NCI-H2196 (cell line): Measurements from ENCODE around the gene PLA2R1.

ENCODE experiments used
- DNase-seq: peaks from one replicate; lab custom pipeline; 2025; ENCODE audit not compliant: unreplicated experiment; lab: John Stamatoyannopoulos, UW

The PLA2R1 gene

DNA sequence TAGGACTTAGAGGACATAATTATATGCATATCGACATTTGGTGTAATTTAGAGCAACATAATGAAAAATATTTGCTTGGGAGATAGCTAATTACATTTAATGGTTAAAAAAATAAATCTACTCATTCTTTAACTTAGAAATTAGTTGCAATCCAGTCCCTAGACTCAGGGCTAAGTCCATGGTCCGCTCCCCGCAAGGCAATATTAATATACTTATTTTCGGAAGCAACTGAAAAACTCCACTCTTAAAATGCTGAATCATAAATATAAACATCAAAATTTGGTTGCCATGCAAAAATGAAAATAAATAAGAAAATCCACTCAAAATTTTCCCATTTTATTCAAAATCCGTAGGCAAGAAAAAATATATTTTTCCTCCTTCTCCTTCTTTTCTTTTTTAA is 164.7 kb downstream of the PLA2R1 start:
- no peak for DNase-seq

DNA sequence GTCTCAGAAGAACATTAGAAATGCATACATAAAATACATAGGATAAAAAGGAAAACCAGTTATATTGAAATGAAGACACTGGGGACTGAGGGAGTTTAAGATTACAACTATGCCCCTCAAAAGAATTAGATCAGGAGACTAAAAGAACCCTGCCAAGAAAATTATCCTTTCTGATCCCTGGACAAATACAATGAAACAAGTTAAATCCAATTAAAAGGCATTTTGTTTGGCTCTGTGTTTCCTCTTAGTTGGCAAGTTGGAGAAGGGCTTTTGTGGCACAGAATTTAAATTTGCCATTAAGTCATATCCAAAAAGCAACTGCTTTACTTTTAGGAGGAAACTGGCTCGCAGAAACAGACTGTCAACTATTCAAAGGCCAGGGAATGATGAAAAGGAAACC is 165.3 kb downstream of the PLA2R1 start:
- DNase-seq: no peak

DNA sequence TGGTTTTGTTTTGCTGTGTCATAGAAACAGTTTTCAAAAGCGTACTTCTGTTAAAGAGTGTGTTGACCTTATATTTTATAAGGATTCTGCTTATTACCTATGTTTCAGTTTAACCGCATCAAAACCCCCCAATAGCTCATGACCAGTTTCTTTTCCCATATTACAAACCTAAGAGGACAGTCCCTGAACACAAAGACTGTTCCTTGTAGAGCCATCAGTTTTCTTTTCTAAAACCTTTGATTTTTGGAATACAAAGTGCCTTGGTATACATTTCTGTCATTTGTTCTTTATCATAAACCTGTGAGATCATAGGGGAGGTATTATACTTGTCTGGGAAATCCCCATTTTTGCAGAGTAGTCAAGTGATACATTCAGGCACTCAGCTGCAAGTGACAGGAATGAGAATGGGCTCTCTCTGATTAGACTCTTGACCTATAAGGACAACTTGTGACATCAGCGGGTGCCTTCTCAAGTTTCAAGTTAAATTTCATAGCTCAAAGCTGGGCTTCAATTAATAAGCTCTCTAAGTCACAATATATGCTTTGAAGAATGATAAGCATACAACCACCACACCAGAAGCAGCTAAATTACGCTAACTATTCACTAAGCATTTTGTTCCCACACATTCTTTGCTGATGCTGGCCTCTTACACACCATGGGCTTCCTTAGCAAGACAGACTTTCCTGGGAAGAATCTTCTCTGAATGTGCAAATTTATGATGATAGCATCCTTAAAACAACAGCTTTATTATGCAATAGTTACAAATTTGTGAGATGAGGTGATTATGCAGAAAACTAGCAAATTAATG is 167.0 kb downstream of the PLA2R1 start:
- no peak for DNase-seq

DNA sequence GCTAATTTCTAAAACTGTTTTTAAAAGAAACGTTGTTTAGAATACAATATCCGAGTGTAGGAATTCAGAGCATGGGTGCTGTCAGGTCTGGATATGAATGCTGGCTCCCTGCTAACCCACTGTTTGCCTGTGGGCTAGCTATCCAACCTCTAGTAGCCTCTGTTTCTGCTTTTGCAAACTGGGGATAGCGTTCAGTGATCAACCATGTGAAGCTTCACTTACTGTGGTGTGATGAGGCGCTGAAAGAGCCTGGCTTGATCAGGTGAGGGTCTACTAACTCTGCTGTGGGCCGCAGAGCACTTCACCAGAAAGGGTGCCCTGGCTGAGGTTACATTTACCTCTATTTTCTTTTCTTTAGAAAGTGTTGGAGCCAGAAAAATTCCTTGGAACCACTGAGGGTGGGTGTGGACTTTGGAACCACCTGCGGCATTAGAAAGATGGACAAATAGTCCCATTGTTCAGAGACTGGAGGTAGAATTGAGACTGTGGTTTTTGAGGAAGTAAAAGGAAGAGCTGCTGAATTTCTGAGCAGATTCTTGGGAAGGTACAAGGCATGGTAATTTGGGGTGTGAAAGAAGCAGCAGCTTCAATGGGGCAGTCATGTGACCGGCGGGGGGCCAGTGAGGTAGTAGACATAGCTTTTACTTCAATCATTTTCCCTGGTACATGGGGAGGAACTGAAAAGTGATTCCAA is 168.1 kb downstream of the PLA2R1 start:
- DNase-seq: no peak

DNA sequence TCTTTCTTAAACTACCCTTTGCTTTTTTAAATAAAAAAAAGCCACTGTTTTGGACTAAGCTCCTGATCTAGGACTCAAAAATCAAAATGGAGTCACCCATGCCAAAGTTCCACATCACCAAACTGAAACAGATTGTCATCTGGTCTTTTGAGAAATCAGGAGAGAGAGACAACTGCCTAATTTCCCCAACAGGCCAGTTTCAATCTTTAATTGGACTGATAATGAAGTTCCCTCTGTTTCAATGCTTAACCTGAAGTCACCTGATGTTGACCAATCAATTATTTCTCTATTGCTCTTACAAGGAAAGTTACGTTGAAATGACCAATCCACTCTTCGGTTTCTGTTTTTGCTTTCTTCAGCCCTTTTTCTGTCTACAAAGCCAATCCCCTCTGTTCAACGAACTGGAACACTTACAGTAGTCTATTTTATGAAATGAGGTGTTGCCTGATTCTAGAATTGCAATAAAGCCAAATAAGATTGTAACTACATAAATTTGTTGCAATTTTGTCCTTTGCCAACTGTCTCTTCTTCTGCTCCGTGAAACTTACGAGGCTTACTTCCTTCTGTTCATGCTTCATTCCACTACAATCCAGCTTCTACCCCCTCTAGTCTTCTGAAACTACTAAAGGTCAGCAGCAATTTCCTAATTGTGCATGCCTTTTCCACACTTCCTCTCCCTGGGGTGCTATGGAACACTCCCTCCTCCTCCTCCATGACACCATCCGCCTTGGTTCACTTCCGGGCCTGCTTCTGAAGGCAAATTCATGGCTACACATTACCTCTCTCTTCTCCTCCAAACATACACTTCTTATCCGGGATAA is 169.2 kb downstream of the PLA2R1 start:
- DNase-seq: no peak

DNA sequence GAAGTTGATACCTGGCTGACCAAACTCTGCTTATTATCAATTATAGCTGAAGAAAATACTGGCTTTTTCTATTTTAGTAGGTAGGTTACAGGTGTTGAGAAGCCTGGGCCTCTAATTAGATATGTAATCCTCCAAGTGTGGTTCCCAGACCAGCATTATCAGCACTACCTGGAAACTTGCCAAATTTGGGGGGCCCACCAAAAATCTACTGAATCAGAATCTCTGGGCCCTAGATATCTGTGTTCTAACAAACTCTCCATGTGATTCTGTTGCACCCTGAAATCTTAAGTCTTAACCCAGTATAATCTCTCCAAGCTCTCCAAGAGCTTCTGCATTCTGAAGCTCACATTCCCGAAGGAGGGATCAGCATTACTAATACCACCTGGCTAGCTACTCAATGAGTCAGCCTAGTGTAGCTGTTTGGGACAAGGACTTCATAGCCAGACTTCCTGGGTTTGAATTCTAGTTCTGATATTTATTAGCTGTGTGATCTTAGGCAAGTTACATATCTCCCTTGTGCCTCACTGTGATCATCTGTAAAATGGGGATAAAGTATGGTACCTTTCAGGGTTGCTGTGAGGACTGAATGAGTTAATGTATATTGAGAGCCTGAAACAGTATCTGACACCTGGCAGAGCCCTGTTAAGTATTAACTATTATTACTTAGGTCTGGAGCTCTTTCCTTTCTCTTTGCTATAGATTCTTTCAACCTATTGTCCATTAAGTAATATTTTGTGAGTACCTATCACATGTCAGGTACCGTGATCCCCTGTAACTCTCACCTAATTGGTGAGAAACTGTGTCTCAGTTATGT is 170.3 kb downstream of the PLA2R1 start:
- DNase-seq: no peak

DNA sequence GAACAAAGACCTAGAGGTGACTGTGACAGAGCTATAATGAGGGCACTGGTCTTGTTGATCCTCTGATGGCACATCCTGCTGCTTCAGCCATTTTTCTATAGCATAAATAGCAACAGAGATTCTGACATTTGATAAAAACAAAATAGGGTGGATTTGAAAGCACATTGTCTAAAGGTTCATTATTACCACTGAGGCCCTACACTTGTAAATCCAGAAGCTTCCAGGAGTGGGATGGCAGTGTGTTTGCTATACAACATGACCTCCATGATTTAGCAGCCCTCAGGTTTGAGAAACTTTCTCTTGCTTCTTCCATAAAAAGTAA is 171.2 kb downstream of the PLA2R1 start:
- no peak for DNase-seq

DNA sequence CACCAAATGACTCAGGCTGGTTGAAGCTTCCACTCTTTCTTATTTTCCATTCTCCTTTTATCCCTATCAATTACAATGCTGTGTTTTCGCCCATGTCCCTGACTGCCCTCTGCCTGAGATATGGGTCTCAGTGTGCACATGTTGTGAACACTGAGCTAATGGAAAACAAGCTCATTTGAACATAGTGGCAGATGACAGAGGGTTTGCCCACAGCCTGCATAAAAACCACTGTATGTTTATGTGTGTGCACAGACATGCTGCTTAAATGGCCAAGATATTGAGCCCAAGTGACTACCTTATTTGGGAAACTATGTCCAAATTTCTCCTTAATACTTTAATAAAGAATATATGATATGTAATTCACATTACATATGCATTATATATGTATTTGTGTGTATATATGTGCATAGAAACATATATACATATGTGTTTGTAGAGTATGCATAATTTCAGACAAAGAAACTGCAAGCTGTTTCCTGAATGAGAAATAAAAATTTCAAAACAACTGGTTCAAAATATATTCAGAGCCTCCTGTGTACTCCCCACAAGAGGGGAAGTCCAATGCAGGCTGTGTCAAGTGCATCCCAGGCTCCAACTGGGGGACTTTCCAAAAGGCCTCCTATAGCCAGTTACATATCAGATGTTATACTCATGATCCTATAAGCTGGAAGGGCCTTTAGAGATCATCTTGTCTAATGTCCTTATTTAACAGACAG is 171.7 kb downstream of the PLA2R1 start:
- DNase-seq: no peak

DNA sequence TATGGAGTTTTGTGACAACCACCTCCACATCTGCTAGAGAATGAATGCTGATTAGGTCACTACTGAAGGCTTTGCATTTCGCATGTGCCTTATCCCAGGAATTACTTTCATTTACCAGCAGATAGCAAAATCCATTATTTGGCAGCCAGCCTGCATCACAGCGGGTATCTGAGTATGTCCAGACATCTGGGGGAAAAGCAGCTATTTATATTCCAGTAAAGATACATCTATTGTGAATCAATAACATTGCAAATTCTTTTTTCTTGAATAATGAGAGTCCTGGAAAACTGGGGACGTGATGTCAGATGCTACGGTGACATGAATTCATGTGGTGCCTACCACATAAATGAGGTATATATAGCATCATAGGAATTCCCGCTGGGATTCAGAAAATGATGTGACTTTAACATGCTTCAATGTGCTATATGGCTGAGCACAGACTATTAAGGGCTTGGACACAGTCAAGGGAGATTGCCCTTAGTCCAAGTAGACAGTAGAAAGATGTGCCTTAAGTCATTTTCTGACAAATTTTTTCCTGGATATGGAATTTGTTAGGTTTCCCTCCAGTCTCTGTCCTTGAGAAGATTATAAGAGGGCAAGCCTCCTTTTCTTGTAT is 180.2 kb downstream of the PLA2R1 start:
- no peak for DNase-seq
